NCI-H1930 (cell line): Measurements from ENCODE around the gene PDCD4.

ENCODE experiments used
- DNase-seq, 2 experiments: peaks; one replicate each; lab custom pipeline; 2025; lab: John Stamatoyannopoulos, UW

The PDCD4 gene

DNA sequence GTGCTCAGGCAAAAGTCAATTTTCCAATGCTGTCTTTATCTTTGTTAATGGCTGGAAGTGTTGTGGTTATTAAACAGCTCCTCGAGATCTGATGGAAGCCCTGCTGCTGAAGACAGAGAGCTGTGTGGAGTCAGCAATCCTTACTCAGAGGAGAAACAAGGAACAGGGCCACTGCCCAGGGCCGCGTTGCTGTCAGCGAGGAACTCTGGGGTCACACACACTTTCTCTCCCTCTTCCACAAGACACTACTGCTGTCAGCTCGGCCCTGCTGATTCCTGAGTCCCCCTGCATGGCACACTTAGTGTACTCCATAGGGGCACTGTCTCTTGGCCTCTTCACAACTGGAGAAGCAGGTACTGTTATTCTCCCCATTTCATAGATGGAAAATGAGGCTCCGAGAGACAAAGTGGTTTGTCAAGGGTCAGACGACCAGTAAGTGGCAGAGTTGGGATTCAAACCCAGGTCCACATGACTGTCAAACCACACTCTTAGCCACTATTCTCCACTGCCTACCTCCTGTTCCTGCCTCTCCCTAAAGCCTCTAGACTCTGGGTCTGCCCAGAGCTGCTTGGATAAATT is 29.3 kb upstream of the PDCD4 start:
- DNase-seq = no peak

DNA sequence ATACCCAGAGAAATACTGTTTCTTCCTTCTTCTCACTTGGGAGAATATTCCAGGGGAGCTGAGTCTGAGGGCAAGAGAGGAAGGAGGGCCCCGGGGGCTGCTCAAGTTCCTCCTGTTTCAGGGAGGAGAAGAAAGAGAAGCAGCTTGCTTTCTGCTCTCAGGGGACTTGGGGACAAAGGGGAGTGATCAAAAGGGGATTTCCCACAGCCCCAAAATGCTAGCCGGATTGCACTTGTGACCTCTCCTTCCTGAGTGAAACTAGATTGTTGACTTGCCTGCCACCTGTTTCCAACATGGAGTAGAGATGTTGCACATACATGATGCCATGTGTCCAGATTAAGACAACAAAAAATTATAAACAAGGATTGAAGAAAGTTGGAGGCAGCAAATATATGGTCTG is 28.7 kb upstream of the PDCD4 start:
- DNase-seq = no peak

- DNase-seq = no peak
Measured at GRCh38 chr10:110843796-110844616, 27.7 kb upstream of the PDCD4 start.

DNA sequence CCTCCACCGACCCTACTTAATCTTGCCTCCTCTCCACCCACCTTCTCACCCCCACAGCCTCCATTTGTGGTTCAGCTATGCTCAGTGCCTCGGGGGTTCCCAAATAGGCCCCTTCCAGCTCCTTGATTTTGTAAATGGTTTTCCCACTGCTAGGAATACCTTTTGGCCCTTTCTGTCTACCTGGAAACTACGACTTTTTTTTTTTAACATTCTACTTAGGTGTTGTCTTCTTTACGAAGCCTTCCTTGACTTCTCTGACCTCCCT is 27.2 kb upstream of the PDCD4 start:
- no peak for DNase-seq

DNA sequence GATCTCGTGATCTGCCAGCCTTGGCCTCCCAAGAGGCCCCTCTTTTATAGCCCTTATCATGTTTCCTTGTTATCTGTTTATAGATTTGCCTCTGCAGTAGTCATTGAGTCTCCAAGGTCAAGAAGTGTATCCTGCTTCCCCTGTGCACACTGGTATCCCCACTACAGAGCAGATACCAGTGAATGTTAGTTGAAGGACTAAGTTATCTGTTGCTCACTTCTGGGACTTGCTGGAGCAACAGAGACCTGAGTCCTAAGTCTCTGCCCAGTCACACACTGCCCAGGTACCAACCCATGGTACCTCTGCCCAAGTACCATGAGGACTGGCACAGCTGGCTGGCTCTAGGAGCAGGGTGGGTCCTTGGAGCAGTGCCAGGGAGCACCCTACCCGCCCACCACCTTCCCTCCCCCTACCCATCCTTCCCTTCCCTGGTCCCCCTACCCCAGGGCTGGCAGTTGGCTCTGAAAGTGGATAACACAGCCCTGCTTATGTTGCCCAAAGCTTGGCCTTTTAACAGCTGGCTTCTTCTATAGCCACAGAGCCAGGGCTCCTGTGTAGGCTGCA is 26.5 kb upstream of the PDCD4 start:
- DNase-seq = no peak

- no peak for DNase-seq
Measured at GRCh38 chr10:110845756-110846620, 25.7 kb upstream of the PDCD4 start.

DNA sequence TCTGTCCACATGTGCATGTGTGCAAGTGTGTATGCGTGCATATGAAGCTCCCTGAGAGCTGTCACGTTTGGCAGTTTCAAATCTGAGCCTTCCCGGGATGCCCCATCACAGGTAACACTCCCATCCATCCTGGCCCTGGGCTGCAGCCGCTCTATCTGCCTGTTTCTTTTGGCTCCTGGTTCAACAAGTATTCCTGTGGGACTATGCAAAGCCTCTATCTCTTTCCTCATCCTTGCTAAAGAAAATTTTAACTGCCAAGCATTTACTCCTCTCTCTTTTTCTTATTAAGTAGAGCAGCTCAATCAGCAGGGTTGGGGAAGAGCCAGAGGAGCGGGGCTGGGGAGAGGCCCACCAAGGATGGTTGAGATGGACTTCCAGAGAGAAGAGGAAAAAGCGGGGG is 24.4 kb upstream of the PDCD4 start:
- DNase-seq = no peak

- no peak for DNase-seq
Measured at GRCh38 chr10:110848106-110848505, 23.6 kb upstream of the PDCD4 start.

- no peak for DNase-seq
Measured at GRCh38 chr10:110850099-110850498, 21.6 kb upstream of the PDCD4 start.

DNA sequence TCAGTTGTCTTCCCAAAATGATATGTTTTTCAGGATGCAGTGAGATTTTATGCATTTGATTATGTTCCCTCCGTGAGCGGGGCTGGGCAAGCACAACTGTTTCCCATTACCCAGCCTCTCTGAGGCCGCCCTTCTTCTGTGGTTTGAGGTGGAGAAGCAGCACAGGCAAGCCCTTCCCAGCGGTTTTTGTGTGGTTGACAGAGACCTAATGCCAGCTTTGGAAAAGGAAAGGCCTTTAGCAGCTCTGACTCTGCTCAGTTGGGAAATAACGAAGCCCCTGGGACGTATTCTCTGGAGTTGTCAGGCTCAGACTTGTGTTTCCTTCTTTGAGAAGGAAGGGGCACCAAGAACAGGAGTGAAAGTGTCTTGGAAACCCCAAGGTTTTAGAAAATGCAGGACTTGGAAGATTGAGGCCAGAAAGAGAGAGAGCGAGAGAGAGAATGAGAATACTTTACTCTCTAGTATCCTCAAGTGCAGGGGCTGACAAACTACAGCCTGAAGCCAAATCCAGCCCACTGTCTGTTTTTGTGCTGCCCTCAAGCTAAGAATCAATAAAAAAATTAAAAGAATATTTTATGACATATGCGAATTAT is 20.6 kb upstream of the PDCD4 start:
- DNase-seq = no peak

DNA sequence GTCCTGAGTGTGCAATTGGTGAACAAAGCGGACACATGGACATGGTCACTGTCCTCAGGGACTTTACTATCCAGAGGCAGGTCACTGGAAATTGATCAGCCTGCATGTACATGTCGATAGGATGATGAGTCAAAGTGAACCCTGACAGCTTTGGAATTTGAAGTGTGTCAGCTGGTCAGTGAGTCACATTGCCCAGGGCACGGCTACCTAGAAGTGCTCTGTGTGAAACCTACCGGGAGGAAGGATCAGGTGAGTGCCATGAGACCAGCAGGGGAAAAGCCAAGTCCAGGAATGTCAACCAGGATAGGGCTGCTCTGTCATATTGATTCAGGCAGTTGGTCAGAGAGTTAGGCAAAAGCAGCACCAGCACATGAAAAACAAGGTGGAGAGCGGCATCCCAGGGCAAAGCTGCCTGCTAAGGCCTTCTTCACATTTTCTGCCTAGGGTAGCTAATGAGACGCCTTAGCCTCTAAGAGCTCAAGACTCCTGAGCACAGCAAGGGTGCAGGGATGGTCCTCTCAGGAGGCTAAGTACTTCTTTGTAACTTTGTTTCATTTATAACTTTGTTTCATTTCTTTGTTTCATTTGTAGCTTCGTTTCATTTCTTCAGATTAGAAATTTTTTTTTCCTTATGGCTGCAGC is 19.4 kb upstream of the PDCD4 start:
- DNase-seq = no peak

- no peak for DNase-seq
Measured at GRCh38 chr10:110852947-110853346, 18.8 kb upstream of the PDCD4 start.

DNA sequence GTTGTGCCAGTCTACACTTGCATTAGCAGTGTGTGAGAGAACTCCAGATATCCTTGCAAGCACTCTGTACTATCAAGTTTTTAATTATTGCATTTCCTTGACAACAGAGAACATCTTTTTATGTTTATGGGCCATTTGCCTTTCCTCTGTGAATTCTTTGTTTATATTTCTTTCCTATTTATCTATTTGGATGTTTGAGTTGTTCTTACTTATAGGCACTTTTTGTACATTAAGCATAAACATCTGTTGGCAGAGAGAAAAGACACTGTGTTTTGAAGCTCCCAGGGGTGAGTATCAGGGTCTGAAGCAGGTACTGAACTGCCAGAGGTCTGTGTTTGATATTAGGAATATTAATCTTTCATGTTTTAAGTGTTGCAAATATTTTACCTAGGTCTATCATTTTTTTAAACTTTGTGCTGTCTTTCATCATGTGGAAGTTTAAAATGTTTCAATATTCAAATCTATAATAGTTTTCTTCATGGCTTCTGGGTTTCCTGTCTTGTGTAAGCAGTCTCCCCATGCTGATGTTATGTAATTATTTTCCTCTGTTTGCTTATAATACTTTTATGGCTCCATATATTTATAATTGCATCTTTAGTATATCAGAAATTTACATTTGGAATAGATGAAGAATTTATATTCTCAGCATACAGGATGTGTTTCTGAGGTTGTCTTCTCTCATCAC is 17.7 kb upstream of the PDCD4 start:
- no peak for DNase-seq

DNA sequence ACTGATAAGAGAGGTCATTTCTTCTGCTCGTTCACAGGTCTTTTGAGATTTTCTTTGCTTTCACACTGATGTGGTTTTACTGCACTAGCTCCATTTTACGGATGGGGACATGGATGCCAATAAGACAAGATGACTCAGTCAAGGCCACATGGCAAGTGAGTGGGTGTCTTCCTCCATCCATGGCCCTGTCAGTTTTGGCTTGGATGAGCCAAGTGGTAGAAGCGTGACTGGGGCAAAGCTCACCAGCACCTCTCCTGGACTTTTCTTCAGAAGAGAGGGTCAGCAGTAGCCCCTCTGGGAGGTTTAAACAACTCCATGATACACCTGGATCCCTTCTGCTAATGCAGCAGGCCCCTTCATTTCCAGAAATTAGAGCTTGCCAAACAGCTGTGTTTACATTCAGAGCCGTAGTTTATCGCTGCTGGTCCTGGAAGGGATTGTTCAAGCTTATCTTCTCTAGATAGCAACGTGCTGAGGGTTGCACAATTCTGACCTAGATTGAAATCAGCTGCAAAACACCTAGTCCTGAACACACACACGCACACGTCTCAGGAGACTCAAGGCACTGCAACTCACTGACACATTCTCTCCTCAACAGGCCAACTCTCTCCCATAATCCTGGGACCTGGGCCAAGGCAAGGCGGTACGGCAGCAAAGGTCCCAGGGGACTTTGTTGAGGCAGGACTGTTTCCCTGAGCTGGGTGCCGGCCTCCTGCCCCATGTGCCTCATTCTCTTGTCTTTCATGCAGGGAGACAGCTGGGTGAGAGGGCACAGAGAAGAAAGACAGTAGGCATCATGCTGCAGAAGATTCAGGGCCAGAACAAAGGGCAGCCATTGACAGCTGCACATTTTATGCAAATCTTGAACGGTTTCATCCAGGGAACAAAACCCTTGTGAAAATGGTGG is 14.2 kb upstream of the PDCD4 start:
- no peak for DNase-seq

GRCh38 chr10:110858297-110858934 is 13.3 kb upstream of the PDCD4 start:
- no peak for DNase-seq

GRCh38 chr10:110859206-110859972 is 12.3 kb upstream of the PDCD4 start:
- DNase-seq = no peak

GRCh38 chr10:110859973-110860376 is 11.8 kb upstream of the PDCD4 start:
- DNase-seq = no peak

DNA sequence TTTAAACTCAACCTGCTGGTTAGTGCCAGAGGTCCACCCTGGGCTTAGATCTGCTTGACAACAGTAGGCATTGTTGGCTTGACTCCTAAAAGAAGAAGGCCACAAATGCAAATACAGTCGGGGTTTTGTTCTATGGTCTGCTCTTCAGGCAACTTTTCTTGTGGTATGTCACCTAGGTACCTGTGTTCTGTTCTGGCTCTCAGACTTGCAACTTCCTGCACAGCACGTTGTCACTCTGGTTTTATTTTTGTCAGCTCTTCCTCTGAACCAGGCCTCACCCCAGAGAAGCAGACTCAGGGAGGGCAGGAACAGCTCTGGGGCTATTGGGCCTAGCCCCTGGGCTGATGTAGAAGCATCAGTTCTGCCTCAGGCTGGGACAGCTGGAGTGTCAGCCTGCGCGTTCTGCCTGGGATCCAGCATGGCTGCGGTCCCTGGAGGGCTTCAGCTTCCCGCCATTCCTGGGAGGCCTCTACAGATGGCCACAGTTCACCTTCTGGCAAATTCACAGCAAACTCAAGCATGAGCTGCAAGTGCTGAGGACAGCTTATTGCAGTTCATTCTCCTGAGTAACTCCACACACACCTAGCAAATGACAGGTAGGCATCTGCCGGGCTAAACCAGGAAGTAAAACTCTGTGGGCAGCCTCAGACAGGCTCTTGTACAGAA is 11.0 kb upstream of the PDCD4 start:
- no peak for DNase-seq
